Left ventricle myocardium inferior (tissue), 1 donor: ENCODE results near the gene MRPS21. TPM values are rescaled to one million over a fixed set of nuclear protein-coding genes. Genes with fewer than 3 reads are reported as not detected.

ENCODE experiments used
- DNase-seq: peaks from one replicate; pipeline ENCODE4 v3.0.0-alpha.2; 2020
- H3K27ac ChIP-seq: fragments of 200-600 bp; replicated peaks from 2 replicates; pipeline ENCODE4 v1.8.0; 2021
- H3K27me3 ChIP-seq: fragments of 200-600 bp; 2 replicates; pipeline ENCODE4 v1.8.0; 2021; ENCODE audit warnings: low read depth
- H3K36me3 ChIP-seq: fragments of 200-600 bp; 2 replicates; pipeline ENCODE4 v1.8.0; 2021
- H3K4me1 ChIP-seq: fragments of 200-600 bp; 2 replicates; pipeline ENCODE4 v1.8.0; 2021
- H3K4me3 ChIP-seq: fragments of 200-600 bp; 2 replicates; pipeline ENCODE4 v1.8.0; 2021; ENCODE audit warnings: mild to moderate bottlenecking, moderate library complexity
- H3K9me3 ChIP-seq: fragments of 200-600 bp; replicated peaks from 2 replicates; pipeline ENCODE4 v1.8.0; 2021
- intact Hi-C: fragments of 100-400 bp; cut with micrococcal nuclease; formaldehyde crosslinking; loops from one replicate; pipeline ENCODE4 v1.11.0; 2022
- total RNA-seq: library from RNA; stranded (reverse); fragmentation: NEBNext Ultra II Directional; extraction: Animal tissue kit (Norgen Biotek cat#: 25700); gene quantifications from one replicate; pipeline ENCODE4 v1.2.1, GENCODE V29; 2021
- TF ChIP-seq, protein P1 (sequence below): fragments of 200-600 bp; IDR thresholded peaks from 2 replicates; pipeline ENCODE4 v1.8.0; 2021; ENCODE audit warnings: antibody characterized with exemption, mild to moderate bottlenecking, borderline replicate concordance
- donor health status: DM: no; HTN: yes; CAD: no; lungs with severe emphysema.

The MRPS21 gene
- total RNA-seq, 1 donor from 2014 or later, result 72.5 TPM

GRCh38 chr1:150257624-150258585 lies 35.8 kb upstream of the MRPS21 start, which contains the start of gene CA14:
Gene CA14 (plus strand): TSS chr1:150257774. CDS start chr1:150258129, 355 bp downstream.
- H3K36me3 ChIP-seq, result no peaks in the 10 kb centered on the region
- H3K27ac ChIP-seq, result peak within 1 kb of the TSS; percentile 69
- H3K27me3 ChIP-seq, result no peaks in the 10 kb centered on the region
- TF ChIP-seq, protein P1, sequence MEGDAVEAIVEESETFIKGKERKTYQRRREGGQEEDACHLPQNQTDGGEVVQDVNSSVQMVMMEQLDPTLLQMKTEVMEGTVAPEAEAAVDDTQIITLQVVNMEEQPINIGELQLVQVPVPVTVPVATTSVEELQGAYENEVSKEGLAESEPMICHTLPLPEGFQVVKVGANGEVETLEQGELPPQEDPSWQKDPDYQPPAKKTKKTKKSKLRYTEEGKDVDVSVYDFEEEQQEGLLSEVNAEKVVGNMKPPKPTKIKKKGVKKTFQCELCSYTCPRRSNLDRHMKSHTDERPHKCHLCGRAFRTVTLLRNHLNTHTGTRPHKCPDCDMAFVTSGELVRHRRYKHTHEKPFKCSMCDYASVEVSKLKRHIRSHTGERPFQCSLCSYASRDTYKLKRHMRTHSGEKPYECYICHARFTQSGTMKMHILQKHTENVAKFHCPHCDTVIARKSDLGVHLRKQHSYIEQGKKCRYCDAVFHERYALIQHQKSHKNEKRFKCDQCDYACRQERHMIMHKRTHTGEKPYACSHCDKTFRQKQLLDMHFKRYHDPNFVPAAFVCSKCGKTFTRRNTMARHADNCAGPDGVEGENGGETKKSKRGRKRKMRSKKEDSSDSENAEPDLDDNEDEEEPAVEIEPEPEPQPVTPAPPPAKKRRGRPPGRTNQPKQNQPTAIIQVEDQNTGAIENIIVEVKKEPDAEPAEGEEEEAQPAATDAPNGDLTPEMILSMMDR, result no peak
- intact Hi-C loops, result no loop called here
- peaks cover 41% of the 10 kb centered on the region for H3K4me1 ChIP-seq
- no peaks in the 10 kb centered on the region for H3K9me3 ChIP-seq
- H3K4me3 ChIP-seq, result peak within 1 kb of the TSS; percentile 58
- peak; percentile 36 for DNase-seq

DNA sequence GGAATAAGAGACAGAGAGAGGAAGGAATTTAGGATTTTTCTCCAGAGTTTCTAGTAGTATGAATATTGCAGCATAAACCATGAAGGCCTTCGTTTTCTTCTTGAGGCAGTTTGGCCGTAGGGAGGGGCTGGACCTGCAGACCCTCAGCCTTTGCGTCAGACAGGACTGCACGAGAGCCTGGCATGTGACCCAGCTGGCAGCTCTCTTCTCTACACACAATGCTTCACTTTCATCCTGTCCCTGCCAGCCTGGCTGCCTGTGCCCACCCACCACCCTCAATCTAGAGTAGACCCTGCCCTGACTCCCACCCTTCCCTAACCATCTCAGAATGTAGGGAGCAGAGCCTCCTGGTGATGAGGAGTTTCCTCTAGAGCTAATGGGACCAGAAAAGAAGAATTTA lies 34.4 kb upstream of the MRPS21 start:
- H3K27ac ChIP-seq, result peak overlapping the region; percentile 64
- intact Hi-C loops, result no loop called here
- TF ChIP-seq, protein P1, result no peak
- H3K4me3 ChIP-seq, result peak overlapping the region; percentile 58
- H3K4me1 ChIP-seq, result peaks cover 41% of the 10 kb centered on the region
- H3K9me3 ChIP-seq, result no peaks in the 10 kb centered on the region
- peaks cover 3% of the 10 kb centered on the region for H3K36me3 ChIP-seq
- no peaks in the 10 kb centered on the region for H3K27me3 ChIP-seq
- no peak for DNase-seq

DNA sequence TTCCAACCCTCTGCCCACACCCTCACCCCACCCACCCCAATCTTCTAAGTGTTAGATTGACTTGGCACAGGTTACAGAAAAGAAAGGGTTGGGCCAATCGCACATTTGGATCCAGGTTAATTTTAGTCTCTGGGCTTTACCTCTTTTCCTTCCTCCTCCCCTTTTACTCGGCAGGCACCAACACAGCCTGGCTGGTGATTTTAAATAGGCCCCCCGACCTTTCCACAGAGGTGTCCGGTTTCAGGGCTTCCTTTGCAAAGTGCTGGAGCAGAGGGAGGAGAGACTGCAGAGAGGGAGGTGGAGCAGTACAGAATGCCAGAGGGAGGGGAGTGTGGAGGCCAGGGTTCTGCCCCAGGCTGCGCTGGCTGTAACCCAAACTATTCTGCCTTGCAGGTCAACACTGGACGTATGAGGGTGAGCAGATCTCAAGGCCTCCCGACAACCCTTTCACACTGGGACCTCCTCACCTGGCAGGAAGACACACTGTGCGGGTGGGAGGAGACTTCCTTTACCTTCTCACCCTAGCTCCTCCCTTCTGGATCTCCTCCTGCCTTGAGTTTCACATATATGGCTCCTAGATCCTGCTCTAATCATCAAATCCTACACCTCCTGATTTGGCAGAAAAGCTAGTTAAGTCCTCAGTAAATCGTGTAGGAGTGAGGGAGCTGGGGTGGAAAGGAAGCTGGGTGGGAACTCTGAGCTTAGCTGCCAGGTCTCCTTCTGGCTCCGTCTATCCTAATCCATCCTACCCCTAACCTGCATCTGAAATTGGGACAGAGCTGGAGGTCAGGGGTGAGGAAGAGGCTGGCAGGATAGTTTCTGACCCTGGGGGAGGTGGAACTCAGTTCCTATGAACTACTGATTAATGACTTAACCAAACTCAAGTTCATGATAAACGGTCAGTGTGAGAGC lies 33.6 kb upstream of the MRPS21 start:
- no peak for DNase-seq
- H3K27ac ChIP-seq, result peak overlapping the region; percentile 64
- no peaks in the 10 kb centered on the region for H3K27me3 ChIP-seq
- H3K36me3 ChIP-seq, result peaks cover 11% of the 10 kb centered on the region
- TF ChIP-seq, protein P1, result no peak
- no peaks in the 10 kb centered on the region for H3K9me3 ChIP-seq
- H3K4me1 ChIP-seq, result peaks cover 41% of the 10 kb centered on the region
- intact Hi-C loops, result no loop called here
- H3K4me3 ChIP-seq, result peak overlapping the region; percentile 58

GRCh38 chr1:150261367-150261766 lies 32.3 kb upstream of the MRPS21 start:
- Histone ChIP-seq H3K4me3 (no peak overlapping the region), H3K4me1 (peaks cover 31% of the 10 kb centered on the region), H3K27ac (no peak overlapping the region), H3K36me3 (peaks cover 24% of the 10 kb centered on the region), H3K9me3 (no peaks in the 10 kb centered on the region), H3K27me3 (no peaks in the 10 kb centered on the region)
- intact Hi-C loops, result no loop called here
- no peak for DNase-seq
- TF ChIP-seq, protein P1, result no peak
